Stimulated activated CD4-positive, alpha-beta T cell treated with anti-CD3 and anti-CD28 coated beads, Interleukin-12 subunit alpha, Interleukin-12 subunit beta, amount 100 ng/mL, for 4 hours (primary cell): Measurements from ENCODE around the gene BAG3.
A peak's percentile ranks its signal among the peaks of the same experiment; 100 is the strongest.
"Not testable (repeated sequence)": the region's sequence is repeated elsewhere in the genome, so short reads cannot be mapped to it uniquely, and the experiment has no call there.

ENCODE experiments used
- DNase-seq: peaks from one replicate; pipeline ENCODE4 v3.0.0-alpha.2; 2020

BAG3 gene

GRCh38 chr10:119694608-119695007 is 43.4 kb downstream of the BAG3 start:
- no peak for DNase-seq

- no peak for DNase-seq
Observed at GRCh38 chr10:119700321-119700954, 49.3 kb downstream of the BAG3 start.

GRCh38 chr10:119701861-119702260 is 50.7 kb downstream of the BAG3 start:
- DNase-seq: no peak

GRCh38 chr10:119702583-119702982 is 51.4 kb downstream of the BAG3 start:
- no peak for DNase-seq

GRCh38 chr10:119703903-119704508 is 52.8 kb downstream of the BAG3 start:
- no peak for DNase-seq

- no peak for DNase-seq
Observed at GRCh38 chr10:119705434-119705831, 54.3 kb downstream of the BAG3 start.

GRCh38 chr10:119706521-119707278 is 55.5 kb downstream of the BAG3 start:
- no peak for DNase-seq

GRCh38 chr10:119707331-119707730 is 56.2 kb downstream of the BAG3 start:
- peak; percentile 58 for DNase-seq

GRCh38 chr10:119710935-119711334 is 59.8 kb downstream of the BAG3 start:
- not testable (repeated sequence) for DNase-seq

GRCh38 chr10:119713744-119714483 is 62.7 kb downstream of the BAG3 start:
- DNase-seq: no peak

GRCh38 chr10:119714484-119714816 is 63.3 kb downstream of the BAG3 start:
- DNase-seq: no peak

- no peak for DNase-seq
Observed at GRCh38 chr10:119715628-119716505, 64.7 kb downstream of the BAG3 start.

- DNase-seq: no peak
Observed at GRCh38 chr10:119723161-119723560, 72.0 kb downstream of the BAG3 start.

- no peak for DNase-seq
Observed at GRCh38 chr10:119723624-119724023, 72.4 kb downstream of the BAG3 start.

- no peak for DNase-seq
Observed at GRCh38 chr10:119724593-119725516, 73.7 kb downstream of the BAG3 start.

- no peak for DNase-seq
Observed at GRCh38 chr10:119725517-119725827, 74.3 kb downstream of the BAG3 start.

GRCh38 chr10:119725828-119726675 is 74.9 kb downstream of the BAG3 start, which contains the start of gene INPP5F:
TSS of gene INPP5F (plus strand) at chr10:119726050. CDS start at chr10:119726263, 213 bp downstream.
- peak; percentile 100 for DNase-seq

GRCh38 chr10:119726676-119727261 is 75.6 kb downstream of the BAG3 start:
- DNase-seq: no peak
